Cortex of kidney (tissue), 1 donor: ENCODE data around the gene NAB1.

Source experiments
- DNase-seq: peaks from one replicate; lab custom pipeline; 2025; lab: John Stamatoyannopoulos, UW

NAB1 gene

GRCh38 chr2:190713471-190713870 is 64.6 kb downstream of the NAB1 start:
- no peak for DNase-seq

DNA sequence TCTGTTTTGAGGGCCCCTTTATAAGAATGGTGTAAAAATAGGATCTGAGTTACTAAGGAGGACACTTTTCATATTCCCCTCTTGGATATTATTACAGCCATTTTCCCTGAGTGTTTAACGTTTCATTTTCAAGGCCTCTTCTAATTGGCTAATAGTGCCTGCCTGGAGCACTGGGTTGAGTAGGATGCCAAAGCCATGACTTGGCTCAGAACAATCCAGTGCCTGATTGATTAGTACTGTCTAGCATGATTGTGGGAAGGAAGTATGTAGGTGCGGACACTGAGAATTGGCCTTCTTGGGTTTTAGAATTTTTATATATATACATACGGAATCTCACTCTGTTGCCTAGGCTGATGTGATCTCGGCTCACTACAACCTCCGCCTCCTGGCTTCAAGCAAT is 66.1 kb downstream of the NAB1 start:
- DNase-seq: no peak

GRCh38 chr2:190716176-190716807 is 67.4 kb downstream of the NAB1 start:
- DNase-seq: no peak

DNA sequence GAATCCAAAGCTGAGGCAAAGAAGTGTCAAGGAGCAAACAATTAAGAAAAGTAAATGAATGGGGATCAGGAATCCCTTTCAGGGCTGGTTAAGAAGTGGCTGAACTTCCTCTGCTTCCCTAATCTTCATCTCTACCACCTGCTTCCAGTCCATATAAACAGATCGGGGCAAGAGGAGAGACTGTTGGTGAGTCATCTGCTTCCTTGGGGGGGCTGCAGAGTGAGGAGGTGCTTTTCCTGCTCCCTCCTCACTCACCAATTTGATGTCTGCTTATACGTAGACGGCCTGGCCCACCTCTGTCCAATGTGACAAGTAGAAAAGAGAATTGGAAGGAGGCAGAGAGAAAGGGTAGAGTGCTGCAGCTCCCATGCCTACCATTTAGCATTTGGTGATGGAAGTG is 68.4 kb downstream of the NAB1 start:
- no peak for DNase-seq

GRCh38 chr2:190717764-190718651 is 69.1 kb downstream of the NAB1 start:
- no peak for DNase-seq

- no peak for DNase-seq
These were observed 70.0 kb downstream of the NAB1 start for GRCh38 chr2:190718652-190719526.

GRCh38 chr2:190720276-190720675 is 71.4 kb downstream of the NAB1 start:
- DNase-seq: no peak

DNA sequence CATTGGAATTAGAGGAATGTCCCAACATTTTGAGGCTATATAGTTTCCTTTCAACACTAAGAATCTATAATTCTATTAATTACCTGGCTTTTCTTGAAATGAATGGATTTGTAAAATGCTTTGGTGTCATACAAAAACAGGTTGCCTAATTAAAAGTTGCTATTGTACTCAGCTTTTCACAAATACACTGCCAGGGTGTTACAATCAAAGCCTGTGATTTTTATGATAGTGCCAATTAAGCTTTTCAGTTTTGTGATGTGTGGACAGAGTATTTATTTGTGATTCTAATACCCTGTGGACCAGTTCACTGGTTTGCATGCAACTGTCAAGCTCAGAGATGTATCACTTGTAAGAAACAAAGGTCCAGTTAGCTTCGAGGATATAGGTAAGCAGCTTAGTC is 71.8 kb downstream of the NAB1 start:
- DNase-seq: no peak

GRCh38 chr2:190722061-190722759 is 73.3 kb downstream of the NAB1 start:
- no peak for DNase-seq

DNA sequence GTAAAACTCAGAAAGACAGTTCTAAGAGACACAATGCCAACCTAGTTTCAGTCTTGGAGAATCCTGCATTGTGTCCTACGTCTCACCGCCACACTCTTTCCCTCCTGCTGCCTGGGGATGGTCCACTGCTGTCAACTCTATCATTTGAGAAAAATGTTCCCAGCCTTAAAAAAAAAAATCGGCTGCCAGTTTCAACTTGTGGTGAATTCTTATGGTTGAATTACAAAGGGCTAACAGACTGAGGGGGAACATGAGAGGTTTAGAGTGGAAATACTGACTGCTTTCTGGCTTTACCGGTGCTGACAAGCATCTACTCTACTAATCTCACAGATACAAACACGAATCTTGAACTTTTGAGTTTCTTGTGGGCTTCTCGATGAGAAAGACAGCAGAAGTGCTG is 74.0 kb downstream of the NAB1 start:
- DNase-seq: no peak

DNA sequence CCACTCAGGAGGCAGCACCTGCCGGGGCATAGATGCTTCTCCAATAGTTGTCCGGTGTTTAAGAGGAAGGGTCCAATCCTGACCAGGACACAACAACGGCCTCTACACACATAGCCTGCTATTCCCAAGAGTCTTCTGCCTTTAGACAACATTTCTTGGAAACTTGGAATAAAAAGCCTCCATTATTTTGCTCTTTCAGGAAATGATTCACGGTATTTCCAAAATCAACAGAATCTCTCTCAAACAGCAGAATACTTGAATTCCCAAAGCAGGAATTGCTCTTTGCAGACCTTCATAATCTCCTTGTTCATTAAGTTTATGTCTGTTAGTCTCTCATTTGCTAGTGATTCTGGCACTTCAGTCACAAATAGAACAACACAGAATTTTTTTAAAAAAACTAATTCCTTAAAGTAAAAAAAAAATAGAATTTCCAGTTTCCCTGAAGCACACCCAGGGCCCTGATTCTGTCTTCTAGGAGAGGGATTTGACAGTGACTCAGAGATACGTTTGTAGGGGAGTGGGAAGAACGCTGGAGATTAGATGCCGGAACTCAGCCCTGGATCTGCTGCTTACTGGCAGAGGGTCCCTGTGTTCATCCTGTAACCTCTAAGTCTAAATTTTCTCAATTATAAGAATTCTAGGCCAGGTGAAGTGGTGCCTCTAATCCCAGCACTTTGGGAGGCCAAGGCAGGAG is 74.7 kb downstream of the NAB1 start:
- no peak for DNase-seq

DNA sequence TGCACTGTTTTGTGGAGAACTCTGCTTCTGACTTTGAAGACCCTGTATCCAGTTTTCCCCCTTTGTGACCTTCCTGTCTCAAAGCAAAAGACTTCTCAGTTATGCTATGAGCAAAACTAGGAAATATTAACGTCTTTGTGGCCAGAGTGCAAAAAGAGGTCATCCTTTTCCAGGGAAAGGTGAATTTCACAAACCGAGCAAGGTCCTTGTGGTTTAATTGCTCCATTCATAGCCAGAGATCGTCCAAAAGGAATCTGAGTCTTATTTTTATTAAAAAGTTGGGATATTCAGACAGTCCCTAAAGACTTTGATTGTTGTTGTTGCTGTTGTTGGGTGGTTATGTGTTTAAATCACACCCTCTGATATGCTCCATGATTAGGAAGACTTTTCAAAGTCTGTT is 77.4 kb downstream of the NAB1 start:
- no peak for DNase-seq

DNA sequence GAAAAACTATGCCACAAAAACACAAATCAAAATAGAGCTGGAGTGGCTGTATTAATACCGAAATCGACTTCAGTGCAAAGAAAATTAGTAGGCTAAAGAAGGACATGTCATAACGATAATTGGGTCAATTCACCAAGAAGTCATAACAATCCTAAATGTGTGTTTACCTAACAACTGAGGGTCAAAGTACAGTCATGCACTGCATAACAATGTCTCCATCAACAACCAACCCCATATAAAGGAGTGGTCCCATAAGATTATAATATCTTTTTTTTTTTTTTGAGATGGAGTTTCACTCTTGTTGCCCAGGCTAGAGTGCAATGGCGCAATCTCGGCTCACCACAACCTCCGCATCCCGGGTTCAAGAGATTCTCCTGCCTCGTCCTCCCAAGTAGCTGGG is 87.5 kb downstream of the NAB1 start:
- no peak for DNase-seq

- DNase-seq: no peak
These were observed 91.6 kb downstream of the NAB1 start for GRCh38 chr2:190740449-190740848.
